GM18505 (cell line): ENCODE measurements around the gene HFE.

Experiments used
- ATAC-seq: cut with Tn5 transposase; IDR thresholded peaks from one replicate; pipeline ENCODE4 v1.9.1; 2021; ENCODE audit not compliant: unreplicated experiment
- POLR2A ChIP-seq: IDR thresholded peaks from 4 replicates; pipeline ENCODE4 v1.6.1; 2011; ENCODE audit warnings: borderline replicate concordance; ENCODE audit not compliant: insufficient read depth, insufficient read length; ENCODE audit errors: extremely low read depth

HFE gene

DNA sequence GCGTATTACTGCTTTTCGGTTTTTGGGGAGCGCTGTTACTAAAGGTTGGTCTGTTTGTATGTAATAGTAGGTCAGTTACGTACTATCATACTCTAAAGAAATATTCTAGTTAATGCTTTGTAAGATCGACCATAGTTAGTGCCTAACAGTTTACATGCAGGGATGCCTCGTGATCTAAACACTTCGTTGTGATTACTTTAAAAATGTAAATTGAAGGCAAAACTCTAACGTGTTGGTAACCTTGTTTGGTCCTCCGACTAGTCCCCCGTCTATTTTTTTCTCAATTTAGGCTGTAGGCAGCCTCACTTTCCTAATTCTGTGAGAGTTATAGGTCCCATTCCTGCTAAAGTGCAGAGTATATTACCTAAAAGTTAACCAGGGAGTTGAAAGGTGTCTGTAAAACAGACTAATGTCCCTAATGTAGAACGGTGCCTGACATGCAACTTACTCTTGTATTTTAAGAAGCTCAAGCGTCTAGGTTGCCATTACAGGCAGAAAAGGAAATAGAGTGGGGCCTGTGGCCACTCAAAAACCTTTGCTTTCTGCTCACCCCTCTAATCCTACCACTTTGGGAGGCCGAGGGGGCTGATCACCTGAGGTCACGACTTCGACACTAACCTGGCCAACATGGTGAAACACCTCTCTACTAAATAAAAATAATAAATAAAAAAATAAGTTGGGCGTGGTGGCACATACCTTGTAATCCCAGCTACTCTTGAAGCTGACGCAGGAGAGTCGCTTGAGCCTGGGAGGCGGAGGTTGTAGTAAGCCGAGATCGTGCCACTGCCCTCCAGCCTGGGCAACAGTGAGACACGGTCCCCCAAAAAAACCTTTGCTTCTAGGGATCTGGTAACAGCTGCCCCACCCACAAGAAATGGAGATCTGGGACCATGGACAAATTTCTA lies 37.8 kb downstream of the HFE start:
- TF ChIP-seq POLR2A: no peak
- ATAC-seq: no peak

GRCh38 chr6:26126394-26127235 lies 39.4 kb downstream of the HFE start:
- no peak for ATAC-seq

GRCh38 chr6:26128013-26128771 lies 41.0 kb downstream of the HFE start:
- TF ChIP-seq POLR2A: no peak
- no peak for ATAC-seq

More at GRCh38 chr6:26126394-26127235, 39.4 kb downstream of the HFE start:
- TF ChIP-seq POLR2A: no peak

DNA sequence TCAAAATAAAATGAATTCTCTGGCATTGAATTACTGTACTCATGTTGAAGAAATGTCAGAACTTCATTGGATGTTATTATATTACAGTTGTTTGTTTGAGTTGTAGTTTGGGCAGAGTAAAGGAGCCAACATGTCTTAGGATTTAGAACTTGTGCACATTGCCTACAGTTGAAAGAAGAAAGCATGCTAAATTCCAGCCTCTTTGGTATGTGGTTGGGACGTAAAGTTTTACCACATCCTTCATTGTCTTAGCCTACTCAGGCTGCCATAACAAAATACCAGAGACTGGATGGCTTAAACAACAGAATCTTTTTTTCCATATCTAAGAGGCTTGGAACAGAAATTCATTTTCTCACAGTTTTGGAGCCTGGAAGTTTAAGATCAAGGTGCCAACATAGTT lies 42.4 kb downstream of the HFE start:
- no peak for TF ChIP-seq POLR2A
- ATAC-seq: no peak

DNA sequence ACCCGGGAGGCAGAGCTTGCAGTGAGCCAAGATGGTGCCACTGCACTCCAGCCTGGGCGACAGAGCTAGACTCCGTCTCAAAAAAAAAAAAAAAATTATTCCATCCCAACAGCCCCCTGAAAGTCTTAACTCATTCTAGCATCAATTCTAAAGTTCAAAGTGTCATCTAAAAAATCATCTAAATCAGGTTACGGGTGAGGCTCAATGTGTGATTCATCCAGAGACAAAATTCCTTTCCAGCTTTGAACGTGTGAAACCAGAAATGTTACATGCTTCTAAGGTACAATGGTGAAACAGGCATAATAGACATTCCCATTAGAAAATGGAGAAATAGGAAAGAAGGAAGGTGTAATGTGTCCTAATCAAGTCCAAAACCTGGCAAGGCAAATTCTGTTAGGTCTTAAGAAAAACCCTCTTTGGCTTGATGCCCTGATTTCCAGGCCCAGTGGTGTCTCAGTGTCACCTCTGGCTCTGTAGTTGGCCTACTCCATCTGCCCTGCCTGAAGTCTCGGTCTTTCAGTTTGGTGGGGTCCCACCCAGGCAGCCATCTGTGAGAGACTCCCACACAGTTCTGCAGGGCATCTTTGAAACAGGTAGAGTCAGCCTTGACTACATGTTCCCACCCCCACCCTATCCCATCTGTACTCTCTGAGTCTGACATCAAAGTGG lies 43.5 kb downstream of the HFE start:
- ATAC-seq: no peak
- no peak for TF ChIP-seq POLR2A

GRCh38 chr6:26131618-26132017 lies 44.4 kb downstream of the HFE start:
- no peak for TF ChIP-seq POLR2A
- no peak for ATAC-seq

- TF ChIP-seq POLR2A: no peak
- ATAC-seq: no peak
Measured at GRCh38 chr6:26133730-26134129, 46.5 kb downstream of the HFE start.

GRCh38 chr6:26136321-26136720 lies 49.1 kb downstream of the HFE start:
- no peak for ATAC-seq
- TF ChIP-seq POLR2A: no peak

- no peak for ATAC-seq
Measured at GRCh38 chr6:26140254-26140966, 53.2 kb downstream of the HFE start.

DNA sequence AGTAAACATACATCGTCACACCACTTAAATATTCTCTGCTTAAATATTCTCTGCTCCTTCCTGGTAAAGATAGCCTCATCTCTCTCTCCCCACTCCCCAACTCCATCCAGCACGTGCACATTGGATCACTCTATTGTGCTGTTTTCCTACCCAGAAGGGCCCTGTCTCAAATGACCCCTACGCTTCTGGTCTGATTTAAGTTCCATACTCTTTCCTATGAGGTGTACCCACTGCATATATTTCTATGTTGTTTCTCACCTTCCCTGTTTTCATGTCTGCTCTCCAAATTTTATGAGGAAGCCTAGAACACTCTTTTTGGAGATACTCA lies 53.7 kb downstream of the HFE start:
- no peak for ATAC-seq
- no peak for TF ChIP-seq POLR2A

More at GRCh38 chr6:26140254-26140966, 53.2 kb downstream of the HFE start:
- no peak for TF ChIP-seq POLR2A

DNA sequence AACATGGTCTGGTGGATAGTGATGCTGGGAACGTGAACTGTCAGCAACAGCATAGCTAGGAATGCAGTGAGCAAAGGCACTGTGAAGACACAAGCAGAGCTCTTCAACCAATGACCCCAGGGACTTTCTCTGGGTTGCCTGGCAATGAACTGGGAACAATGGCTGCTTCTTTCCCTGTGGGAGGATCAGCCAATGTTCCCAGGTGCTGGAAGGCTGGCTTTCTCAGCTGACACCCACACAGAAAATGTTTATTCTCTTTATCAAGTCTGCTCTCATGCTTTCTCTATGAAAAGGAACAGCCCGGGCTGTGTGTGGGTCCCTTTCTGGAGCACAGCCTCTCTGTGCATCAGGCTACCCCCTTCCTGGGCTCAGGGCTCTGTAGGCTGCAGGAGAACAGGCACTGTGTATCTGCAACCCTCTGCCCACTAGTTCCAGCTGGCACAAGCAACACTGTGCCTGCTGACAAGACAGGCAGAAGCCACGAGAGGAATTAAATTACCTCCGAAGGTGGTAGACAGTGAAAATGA lies 54.2 kb downstream of the HFE start:
- no peak for TF ChIP-seq POLR2A
- no peak for ATAC-seq

DNA sequence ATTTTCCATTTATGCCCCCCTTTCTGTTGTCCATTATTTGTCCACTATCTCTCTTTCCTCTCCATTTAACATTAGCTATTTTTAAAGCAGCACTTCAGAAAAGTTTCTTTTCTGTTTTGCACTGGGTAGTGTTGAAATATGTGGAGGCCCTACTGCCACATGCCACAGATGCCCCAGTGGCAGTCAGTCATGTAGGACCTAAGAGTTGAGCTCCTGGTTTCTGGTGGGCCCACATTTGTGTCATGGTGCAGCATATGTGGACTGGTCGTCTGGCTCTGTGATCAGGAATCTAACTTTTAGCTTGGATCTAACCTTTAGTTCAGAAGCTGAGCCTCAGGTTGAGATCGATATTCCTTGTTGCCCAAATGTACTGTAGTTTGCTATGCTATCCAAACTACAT lies 54.8 kb downstream of the HFE start:
- no peak for TF ChIP-seq POLR2A
- ATAC-seq: no peak
